Measurements from ENCODE around the gene SATB1.

Gene SATB1

GRCh38 chr3:18390024-18390660 lies 35.0 kb downstream of the SATB1 start:
- TF ChIP-seq TSHZ2 (CRISPR knock-in tag; IDR thresholded peaks at IDR 0.05) (no peak; the same call in 1 of the 2 replicates), ZNF70 (CRISPR knock-in tag; IDR thresholded peaks at IDR 0.05) (no peak), TOX (CRISPR knock-in tag; IDR thresholded peaks at IDR 0.05; ENCODE audit: borderline replicate concordance) (no peak)
- ATAC-seq = no peak

DNA sequence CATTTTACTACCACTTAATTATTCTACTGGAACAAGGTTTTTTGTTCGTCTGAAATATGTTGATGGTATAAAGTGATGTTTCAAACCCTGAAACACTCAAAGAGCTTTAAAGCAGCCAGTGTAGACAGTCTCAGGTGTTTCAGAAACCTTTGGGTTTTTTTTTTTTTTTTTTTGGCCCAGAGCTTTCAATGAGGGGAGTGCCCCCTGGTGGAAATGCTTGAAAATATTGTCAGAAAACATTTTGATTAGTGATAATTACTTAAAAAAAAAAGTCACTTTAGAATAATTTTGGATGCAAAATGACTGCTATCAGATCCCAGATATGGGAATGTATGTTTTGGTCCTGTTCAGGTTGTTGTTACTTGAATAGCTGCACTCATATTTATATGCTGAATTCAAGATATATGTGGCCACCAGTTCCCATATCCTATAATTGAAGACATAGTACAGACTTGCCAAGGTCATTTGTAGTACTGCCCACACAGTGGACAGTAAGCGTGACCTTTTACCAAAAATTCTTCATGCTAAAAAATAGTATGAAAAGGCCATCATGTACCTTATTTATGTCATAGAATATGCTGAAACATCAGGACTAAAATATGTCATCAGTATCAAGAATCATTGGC lies 35.9 kb downstream of the SATB1 start:
- TF ChIP-seq RARB (CRISPR knock-in tag; IDR thresholded peaks at IDR 0.05) = no peak
- TF ChIP-seq ZNF70 (CRISPR knock-in tag; IDR thresholded peaks at IDR 0.05) = no peak
- no peak for TF ChIP-seq ZC3H10 (CRISPR knock-in tag; IDR thresholded peaks at IDR 0.05)
- no peak for TF ChIP-seq ESRRG (CRISPR knock-in tag; IDR thresholded peaks at IDR 0.05)
- TF ChIP-seq SNAI2 (CRISPR knock-in tag; IDR thresholded peaks at IDR 0.05) = no peak
- no peak for TF ChIP-seq TSHZ2 (CRISPR knock-in tag; IDR thresholded peaks at IDR 0.05)
- no peak for TF ChIP-seq CSRNP3 (CRISPR knock-in tag; IDR thresholded peaks at IDR 0.05)
- TF ChIP-seq OSR1 (CRISPR knock-in tag; IDR thresholded peaks at IDR 0.05) = no peak
- TF ChIP-seq ISL1 (CRISPR knock-in tag; IDR thresholded peaks at IDR 0.05) = no peak
- no peak for TF ChIP-seq PPARA (CRISPR knock-in tag; IDR thresholded peaks at IDR 0.05; ENCODE audit: borderline replicate concordance)
- TF ChIP-seq, protein P1, sequence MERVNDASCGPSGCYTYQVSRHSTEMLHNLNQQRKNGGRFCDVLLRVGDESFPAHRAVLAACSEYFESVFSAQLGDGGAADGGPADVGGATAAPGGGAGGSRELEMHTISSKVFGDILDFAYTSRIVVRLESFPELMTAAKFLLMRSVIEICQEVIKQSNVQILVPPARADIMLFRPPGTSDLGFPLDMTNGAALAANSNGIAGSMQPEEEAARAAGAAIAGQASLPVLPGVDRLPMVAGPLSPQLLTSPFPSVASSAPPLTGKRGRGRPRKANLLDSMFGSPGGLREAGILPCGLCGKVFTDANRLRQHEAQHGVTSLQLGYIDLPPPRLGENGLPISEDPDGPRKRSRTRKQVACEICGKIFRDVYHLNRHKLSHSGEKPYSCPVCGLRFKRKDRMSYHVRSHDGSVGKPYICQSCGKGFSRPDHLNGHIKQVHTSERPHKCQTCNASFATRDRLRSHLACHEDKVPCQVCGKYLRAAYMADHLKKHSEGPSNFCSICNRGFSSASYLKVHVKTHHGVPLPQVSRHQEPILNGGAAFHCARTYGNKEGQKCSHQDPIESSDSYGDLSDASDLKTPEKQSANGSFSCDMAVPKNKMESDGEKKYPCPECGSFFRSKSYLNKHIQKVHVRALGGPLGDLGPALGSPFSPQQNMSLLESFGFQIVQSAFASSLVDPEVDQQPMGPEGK (CRISPR knock-in tag; IDR thresholded peaks at IDR 0.05; ENCODE audit: borderline replicate concordance) = no peak
- no peak for TF ChIP-seq CSDC2 (CRISPR knock-in tag; IDR thresholded peaks at IDR 0.05)
- TF ChIP-seq ARNTL (CRISPR knock-in tag; IDR thresholded peaks at IDR 0.05; ENCODE audit: borderline replicate concordance, low read depth) = no peak
- no peak for TF ChIP-seq ZFP3 (CRISPR knock-in tag; IDR thresholded peaks at IDR 0.05)
- TF ChIP-seq, protein P2, sequence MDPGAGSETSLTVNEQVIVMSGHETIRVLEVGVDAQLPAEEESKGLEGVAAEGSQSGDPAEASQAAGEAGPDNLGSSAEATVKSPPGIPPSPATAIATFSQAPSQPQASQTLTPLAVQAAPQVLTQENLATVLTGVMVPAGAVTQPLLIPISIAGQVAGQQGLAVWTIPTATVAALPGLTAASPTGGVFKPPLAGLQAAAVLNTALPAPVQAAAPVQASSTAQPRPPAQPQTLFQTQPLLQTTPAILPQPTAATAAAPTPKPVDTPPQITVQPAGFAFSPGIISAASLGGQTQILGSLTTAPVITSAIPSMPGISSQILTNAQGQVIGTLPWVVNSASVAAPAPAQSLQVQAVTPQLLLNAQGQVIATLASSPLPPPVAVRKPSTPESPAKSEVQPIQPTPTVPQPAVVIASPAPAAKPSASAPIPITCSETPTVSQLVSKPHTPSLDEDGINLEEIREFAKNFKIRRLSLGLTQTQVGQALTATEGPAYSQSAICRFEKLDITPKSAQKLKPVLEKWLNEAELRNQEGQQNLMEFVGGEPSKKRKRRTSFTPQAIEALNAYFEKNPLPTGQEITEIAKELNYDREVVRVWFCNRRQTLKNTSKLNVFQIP (CRISPR knock-in tag; IDR thresholded peaks at IDR 0.05; ENCODE audit: borderline replicate concordance, low read depth) = no peak
- no peak for TF ChIP-seq ZFP30 (CRISPR knock-in tag; IDR thresholded peaks at IDR 0.05)
- ATAC-seq = no peak

DNA sequence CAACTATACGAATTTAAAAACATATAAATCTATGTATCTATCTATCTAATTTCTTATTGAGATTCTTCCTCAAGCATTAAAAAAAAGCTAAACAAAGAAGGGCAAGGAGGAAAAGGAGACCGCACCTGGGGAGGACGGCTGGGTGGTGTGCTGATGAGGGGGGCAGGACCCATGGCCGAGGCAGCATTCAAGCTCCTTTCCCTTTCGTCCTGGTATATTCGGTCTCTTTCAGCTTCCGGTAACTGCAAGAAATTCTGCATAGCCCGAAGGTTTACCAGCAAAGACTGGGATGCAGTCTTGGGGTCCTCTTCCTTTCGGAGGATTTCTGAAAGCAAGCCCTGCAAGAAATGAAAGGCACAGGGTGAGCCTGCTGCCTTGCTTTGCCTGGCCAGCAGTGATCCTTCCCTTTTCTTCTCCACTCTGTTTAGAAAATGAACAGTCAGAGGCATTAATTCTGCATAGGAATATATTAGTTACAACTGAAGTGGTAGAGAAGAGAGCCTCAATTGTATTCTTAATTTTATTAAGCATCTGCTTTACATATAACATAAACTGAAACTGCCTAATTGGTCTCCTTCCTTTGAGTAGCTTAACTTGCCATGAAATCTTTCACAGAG lies 38.8 kb downstream of the SATB1 start:
- TF ChIP-seq GLIS3 (CRISPR knock-in tag; IDR thresholded peaks at IDR 0.05) = no peak
- no peak for ATAC-seq
